ENCODE results near the gene CPN1. TPM values are rescaled to one million over a fixed set of nuclear protein-coding genes. Genes with fewer than 3 reads are reported as not detected.
"Not testable (repeated sequence)": the region's sequence is repeated elsewhere in the genome, so short reads cannot be mapped to it uniquely, and the experiment has no call there.

The CPN1 gene
- total and polyA plus RNA-seq, 2 donors: 0.05 to 0.16 TPM

DNA sequence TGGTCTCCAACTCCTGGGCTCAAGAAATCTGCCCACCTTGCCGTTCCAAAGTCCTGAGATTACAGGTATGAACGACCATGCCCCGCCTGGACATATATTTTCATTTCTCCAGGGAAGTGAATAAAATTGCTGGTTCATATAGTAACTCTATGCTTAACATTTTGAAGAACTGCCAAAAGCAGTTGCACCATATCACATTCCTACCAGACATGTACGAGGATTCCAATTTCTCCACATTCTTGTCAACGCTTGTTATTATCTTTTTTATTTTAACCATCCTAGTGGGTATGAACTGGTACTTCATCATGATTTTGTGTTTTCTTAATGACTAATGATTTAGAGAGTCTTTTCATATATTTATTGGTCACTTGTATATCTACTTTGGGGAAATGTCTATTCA lies 21.9 kb upstream of the CPN1 start:
- no peaks in the 10 kb centered on the region for H3K4me1 ChIP-seq (ENCODE audit: insufficient read depth)
- no peak overlapping the region for H3K4me3 ChIP-seq (ENCODE audit: low read depth, low read length)
- DNase-seq (ENCODE audit: extremely low spot score): no peak
- 65% methylated on average over 5 of the region's 5 CpGs for WGBS
- no peaks in the 10 kb centered on the region for H3K36me3 ChIP-seq (ENCODE audit: insufficient read depth)
- H3K27ac ChIP-seq (ENCODE audit: low read depth): no peak overlapping the region

DNA sequence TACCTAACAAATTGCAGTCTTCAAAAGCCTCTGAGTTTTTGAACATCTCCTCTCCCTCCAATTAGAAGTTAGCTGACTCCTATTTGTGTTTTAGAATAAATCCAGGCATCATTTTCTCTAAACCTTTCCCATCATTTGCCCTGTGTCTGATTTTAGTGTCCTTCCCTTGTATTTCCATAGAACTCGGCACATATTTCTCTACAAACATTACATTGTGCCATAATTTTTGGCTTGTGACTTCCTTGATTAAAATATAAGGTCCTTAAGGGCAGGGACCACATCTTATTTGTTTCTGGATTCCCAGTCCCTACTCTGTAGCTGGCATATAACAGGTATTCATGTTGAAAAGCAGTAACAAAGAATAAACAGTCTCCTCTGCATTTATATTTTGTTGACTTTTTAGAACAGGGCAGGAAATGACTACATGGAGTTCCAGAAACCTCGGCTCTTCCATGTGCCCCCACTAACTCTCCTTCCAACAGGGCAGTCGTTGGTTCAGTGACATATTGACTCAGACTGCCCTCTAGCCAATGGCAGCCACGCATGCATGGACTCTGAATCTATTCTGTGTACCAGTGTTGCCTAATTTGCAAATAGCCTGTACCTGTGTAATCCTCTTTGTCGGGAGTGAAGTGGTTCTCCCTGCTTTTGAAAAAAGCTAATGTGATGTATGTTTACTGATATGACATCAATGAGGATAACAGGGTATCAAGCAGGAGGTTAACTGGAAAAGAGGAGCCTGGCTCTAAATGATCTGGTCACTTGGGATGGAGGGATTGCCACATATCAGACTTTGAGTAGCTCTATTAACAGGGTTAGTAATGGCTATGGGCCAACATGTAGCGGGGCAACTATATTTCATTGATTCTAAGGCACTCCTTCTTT lies 19.8 kb upstream of the CPN1 start:
- Histone ChIP-seq H3K4me3 (ENCODE audit: low read depth, low read length) (no peak overlapping the region), H3K4me1 (ENCODE audit: insufficient read depth) (no peaks in the 10 kb centered on the region), H3K36me3 (ENCODE audit: insufficient read depth) (no peaks in the 10 kb centered on the region), H3K27ac (ENCODE audit: low read depth) (no peak overlapping the region)
- WGBS: 59% methylated on average over 6 of the region's 6 CpGs
- DNase-seq (ENCODE audit: extremely low spot score): no peak

DNA sequence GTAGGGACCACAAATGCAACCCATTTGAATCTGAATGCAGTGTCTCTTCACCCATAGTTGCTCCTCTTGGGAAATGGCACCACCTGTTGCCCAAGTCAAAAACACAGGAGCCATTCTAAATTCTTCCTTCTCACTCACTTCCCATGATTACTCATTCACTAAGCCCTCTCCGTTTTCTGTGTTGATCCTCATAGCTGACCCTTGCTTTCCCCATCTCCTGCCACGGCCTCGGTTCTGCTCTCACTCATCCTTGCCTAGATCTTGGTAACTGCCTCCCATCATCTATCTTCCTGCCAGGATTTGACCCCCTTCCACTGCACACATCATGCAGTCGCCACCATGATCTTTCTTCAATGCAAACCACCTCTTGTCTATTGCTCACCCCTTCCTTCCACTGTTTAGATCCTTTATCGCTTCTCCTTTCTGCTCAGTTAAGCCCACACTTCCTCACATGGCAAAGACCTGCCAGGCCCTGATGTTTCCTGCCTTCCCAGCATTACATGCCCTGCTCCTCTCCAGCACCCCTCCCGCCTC lies 19.0 kb upstream of the CPN1 start:
- no peak overlapping the region for H3K27ac ChIP-seq (ENCODE audit: low read depth)
- WGBS: 51% methylated on average over 6 of the region's 6 CpGs
- DNase-seq (ENCODE audit: extremely low spot score): no peak
- H3K36me3 ChIP-seq (ENCODE audit: insufficient read depth): no peaks in the 10 kb centered on the region
- no peaks in the 10 kb centered on the region for H3K4me1 ChIP-seq (ENCODE audit: insufficient read depth)
- no peak overlapping the region for H3K4me3 ChIP-seq (ENCODE audit: low read depth, low read length)

DNA sequence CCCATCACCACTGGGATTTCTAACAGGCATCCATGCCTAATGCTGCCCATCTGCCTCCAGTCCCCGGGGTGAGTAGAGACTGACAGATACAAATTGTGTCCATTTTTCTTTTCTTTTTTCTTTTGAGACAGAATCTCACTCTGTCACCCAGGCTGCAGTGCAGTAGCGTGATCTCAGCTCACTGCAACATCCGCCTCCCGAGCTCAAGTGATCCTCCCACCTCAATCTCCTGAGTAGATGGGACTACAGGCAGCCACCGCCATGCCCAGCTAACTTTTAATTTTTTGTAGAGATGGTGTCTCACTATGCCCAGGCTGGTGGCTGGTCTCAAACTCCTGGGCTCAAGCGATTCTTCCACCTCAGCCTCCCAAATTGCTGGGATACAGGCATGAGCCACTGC lies 7.6 kb upstream of the CPN1 start:
- Histone ChIP-seq H3K4me1 (ENCODE audit: insufficient read depth) (no peaks in the 10 kb centered on the region), H3K36me3 (ENCODE audit: insufficient read depth) (no peaks in the 10 kb centered on the region), H3K27ac (ENCODE audit: low read depth) (no peak overlapping the region), H3K4me3 (ENCODE audit: low read depth, low read length) (no peak overlapping the region)
- no peak for DNase-seq (ENCODE audit: extremely low spot score)
- 87% methylated on average over 6 of the region's 6 CpGs for WGBS

DNA sequence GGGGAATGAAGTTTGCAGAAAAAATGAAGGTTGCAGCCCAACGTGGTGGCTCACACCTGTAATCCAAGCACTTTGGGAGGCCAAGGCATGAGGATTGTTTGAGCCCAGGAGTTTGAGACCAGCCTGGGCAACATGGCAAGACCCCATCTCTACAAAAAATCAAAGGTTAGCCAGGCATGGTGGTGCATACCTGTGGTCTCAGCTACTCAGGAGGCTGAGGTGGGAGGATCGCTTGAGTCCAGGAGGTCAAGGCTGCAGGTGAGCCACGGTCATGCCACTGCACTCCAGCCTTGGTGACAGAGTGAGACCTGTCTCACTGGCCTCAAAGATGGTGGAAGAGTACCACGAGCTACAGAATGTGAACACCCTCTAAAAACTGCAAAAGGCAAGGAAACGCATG lies 5.0 kb upstream of the CPN1 start:
- not testable (repeated sequence) for H3K4me3 ChIP-seq (ENCODE audit: low read depth, low read length); H3K4me1 ChIP-seq (ENCODE audit: insufficient read depth); H3K36me3 ChIP-seq (ENCODE audit: insufficient read depth); H3K27ac ChIP-seq (ENCODE audit: low read depth); DNase-seq (ENCODE audit: extremely low spot score)
- WGBS: 77% methylated on average over 5 of the region's 5 CpGs

DNA sequence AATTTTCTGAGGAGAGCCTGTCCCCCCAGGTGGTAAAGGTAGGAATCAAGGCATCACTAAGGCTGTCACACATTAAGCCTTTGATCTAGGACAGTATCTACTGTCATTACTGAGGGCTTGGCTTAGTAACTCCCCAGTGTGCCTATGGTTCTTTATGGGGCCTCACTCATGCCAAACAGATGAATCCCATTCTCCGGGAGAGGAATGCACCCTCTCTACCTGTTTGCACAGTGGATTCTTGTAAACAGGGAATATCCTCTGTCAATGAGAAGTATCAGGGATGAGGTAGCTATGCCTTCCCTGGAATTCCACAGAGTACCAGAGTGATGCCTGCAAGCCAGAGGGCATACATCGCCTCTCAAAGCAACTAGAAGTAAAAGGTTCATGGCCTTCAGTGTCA lies 3.9 kb upstream of the CPN1 start:
- H3K36me3 ChIP-seq (ENCODE audit: insufficient read depth): no peaks in the 10 kb centered on the region
- H3K4me3 ChIP-seq (ENCODE audit: low read depth, low read length): no peak overlapping the region
- DNase-seq (ENCODE audit: extremely low spot score): no peak
- H3K4me1 ChIP-seq (ENCODE audit: insufficient read depth): no peaks in the 10 kb centered on the region
- no peak overlapping the region for H3K27ac ChIP-seq (ENCODE audit: low read depth)
- 46% methylated on average over 2 of the region's 2 CpGs for WGBS

DNA sequence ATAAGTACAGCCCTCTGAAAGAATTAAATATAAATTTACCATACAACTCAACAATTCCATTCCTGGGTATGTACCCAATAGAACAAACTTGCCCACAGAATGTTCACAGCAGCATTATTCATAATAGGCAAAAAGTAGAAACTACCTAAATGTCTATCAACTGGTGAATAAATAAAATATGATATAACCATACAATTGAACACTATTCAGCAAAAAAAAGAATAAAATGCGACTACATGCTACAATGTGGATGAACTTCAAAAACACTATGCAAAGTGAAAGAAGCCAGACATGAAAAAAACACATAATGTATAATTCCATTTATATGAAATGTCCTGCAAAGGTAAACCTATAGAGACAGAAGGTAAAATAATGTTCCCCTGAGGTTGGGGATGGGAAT lies 2.0 kb upstream of the CPN1 start:
- no peak overlapping the region for H3K4me3 ChIP-seq (ENCODE audit: low read depth, low read length)
- H3K4me1 ChIP-seq (ENCODE audit: insufficient read depth): no peaks in the 10 kb centered on the region
- 77% methylated on average over 1 of the region's 1 CpG for WGBS
- no peak for DNase-seq (ENCODE audit: extremely low spot score)
- no peak overlapping the region for H3K27ac ChIP-seq (ENCODE audit: low read depth)
- H3K36me3 ChIP-seq (ENCODE audit: insufficient read depth): no peaks in the 10 kb centered on the region

DNA sequence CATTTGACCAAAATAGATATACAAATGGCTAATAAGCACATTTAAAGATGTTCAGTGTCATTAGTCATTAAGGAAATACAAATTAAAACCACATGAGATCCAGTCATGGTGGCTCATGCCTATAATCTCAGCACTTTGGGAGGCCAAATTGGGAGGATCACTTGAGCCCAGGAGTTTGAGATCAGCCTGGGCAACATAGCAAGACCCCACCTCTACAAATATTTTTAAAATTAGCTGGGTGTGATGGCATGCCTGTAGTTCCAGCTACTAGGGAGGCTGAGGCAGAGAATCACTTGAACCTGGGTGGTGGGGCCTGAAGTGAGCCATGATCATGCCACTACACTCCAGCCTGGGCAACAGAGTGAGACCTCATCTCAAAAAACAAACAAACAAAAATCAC lies 607 bp upstream of the CPN1 start:
- H3K4me1 ChIP-seq (ENCODE audit: insufficient read depth); H3K4me3 ChIP-seq (ENCODE audit: low read depth, low read length); H3K36me3 ChIP-seq (ENCODE audit: insufficient read depth); DNase-seq (ENCODE audit: extremely low spot score); H3K27ac ChIP-seq (ENCODE audit: low read depth): not testable (repeated sequence)

DNA sequence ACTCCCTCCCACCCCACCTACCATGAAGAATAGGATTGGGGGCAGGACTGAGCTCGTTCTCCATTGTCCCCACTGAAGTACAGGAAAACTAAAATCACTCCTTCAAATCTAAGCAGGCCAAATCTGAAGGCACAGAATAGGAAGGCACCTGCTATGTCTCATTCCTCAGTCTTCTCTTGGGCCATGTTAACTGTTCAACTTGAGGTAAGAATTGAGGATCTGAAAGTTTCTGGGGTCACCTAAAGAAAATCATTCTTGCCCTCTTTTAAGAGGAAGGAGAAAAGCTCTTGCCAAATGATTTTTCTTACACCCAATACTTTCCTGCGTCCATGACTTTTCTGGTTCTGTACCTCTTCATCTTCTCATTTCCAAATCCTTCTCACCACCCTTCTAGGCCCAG lies 4.9 kb downstream of the CPN1 start:
- H3K4me3 ChIP-seq (ENCODE audit: low read depth, low read length): no peak overlapping the region
- H3K4me1 ChIP-seq (ENCODE audit: insufficient read depth): no peaks in the 10 kb centered on the region
- no peak for DNase-seq (ENCODE audit: extremely low spot score)
- WGBS: 68% methylated on average over 2 of the region's 2 CpGs
- H3K27ac ChIP-seq (ENCODE audit: low read depth): no peak overlapping the region
- H3K36me3 ChIP-seq (ENCODE audit: insufficient read depth): no peaks in the 10 kb centered on the region

DNA sequence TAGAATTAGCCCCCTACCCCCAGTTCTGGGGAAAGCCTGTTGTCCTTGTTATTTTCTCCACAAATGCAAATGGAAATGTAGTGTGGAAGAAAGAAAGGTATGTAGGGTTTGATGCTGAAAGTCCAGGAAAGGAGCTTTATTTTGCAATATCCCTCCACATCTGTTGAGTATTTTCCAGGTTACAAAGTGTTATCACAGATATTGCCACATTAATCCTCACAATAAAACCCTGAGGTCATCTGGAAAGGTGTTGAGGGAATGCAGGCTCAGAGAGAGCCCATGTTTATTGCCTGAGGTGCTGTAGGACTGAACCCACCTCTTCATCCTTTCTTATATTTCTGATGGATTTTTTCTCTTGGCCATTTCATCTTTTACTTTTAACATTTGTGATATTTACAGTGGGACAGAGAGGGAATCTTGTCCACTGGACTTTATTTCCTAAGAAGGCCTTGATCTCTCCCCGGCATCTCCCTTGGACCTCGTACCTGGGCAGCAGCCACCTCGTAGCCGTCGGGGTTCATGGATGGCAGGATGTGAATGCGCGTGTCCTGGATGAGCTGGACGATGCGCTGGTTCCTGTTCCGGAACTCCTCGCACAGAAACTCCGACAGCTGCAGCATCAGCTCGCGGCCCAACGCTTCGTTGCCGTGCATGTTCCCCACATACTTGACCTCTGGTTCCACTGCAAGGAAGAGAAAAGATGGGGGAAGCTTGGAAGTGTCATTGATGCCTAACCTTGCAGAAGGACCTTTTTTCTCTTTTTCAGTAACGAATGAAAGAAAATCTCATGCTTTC lies 6.0 kb downstream of the CPN1 start:
- Histone ChIP-seq H3K4me3 (ENCODE audit: low read depth, low read length) (no peak overlapping the region), H3K27ac (ENCODE audit: low read depth) (no peak overlapping the region), H3K36me3 (ENCODE audit: insufficient read depth) (no peaks in the 10 kb centered on the region), H3K4me1 (ENCODE audit: insufficient read depth) (no peaks in the 10 kb centered on the region)
- 86% methylated on average over 18 of the region's 18 CpGs for WGBS
- DNase-seq (ENCODE audit: extremely low spot score): no peak

DNA sequence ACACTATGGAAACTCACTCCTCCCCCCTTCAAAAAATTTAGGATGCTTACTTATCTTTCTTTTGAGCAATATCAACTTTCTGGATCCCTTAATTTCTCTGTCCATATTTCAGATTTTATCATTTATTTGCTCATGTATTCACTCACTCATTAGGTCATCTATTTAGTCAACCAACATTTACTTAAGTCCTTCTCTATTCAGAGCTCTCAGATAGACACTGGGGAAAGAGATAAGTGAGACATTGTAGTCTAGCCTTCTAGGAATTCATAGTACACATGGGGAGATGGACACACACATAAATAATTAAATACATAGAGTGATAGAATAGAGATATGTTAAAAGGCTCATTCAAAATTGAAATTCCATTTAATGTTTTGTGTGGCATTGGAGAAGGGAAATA lies 9.2 kb downstream of the CPN1 start:
- no peak for DNase-seq (ENCODE audit: extremely low spot score)
- Histone ChIP-seq H3K4me3 (ENCODE audit: low read depth, low read length) (no peak overlapping the region), H3K4me1 (ENCODE audit: insufficient read depth) (no peaks in the 10 kb centered on the region), H3K36me3 (ENCODE audit: insufficient read depth) (no peaks in the 10 kb centered on the region), H3K27ac (ENCODE audit: low read depth) (no peak overlapping the region)

DNA sequence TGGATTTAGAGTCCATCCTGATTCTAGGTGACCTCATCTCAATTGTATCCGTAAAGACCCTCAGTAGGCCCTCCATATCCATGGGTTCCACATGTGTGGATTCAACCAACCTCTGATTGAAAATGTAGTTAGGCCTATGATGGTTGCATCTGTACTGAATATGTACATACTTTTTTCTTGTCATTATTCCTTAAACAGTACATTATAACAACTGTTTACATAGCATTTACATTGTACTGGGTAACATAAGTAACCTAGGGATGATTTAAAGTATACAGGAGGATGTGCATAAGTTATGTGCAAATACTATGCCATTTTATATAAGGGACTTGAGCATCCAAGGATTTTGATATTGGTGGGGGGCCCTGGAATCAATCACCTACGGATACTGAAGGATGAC lies 10.1 kb downstream of the CPN1 start:
- Histone ChIP-seq H3K36me3 (ENCODE audit: insufficient read depth) (no peaks in the 10 kb centered on the region), H3K4me1 (ENCODE audit: insufficient read depth) (no peaks in the 10 kb centered on the region), H3K27ac (ENCODE audit: low read depth) (no peak overlapping the region), H3K4me3 (ENCODE audit: low read depth, low read length) (no peak overlapping the region)
- no peak for DNase-seq (ENCODE audit: extremely low spot score)
- WGBS: 93% methylated on average over 2 of the region's 2 CpGs

DNA sequence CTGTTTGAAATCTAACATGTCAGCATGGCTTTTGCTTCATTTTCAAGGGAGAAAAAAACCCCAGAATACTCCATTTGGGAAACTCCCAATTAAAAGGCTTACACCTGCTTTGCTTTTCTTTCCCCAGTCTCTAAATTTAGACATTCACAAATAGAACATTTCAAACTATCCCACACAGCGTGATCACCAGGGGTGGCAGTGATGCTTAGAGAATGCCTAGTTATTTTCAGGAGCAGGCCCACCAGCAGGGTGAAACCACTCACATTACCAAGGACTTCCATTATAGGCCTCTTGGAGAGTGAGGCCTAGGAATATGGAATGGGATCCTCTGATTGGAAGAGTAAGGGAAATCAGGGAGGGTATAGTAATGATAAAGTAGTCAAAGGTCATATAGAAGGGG lies 14.2 kb downstream of the CPN1 start:
- Histone ChIP-seq H3K36me3 (ENCODE audit: insufficient read depth) (no peaks in the 10 kb centered on the region), H3K27ac (ENCODE audit: low read depth) (no peak overlapping the region), H3K4me3 (ENCODE audit: low read depth, low read length) (no peak overlapping the region), H3K4me1 (ENCODE audit: insufficient read depth) (no peaks in the 10 kb centered on the region)
- DNase-seq (ENCODE audit: extremely low spot score): no peak
- WGBS: 89% methylated on average over 1 of the region's 1 CpG

DNA sequence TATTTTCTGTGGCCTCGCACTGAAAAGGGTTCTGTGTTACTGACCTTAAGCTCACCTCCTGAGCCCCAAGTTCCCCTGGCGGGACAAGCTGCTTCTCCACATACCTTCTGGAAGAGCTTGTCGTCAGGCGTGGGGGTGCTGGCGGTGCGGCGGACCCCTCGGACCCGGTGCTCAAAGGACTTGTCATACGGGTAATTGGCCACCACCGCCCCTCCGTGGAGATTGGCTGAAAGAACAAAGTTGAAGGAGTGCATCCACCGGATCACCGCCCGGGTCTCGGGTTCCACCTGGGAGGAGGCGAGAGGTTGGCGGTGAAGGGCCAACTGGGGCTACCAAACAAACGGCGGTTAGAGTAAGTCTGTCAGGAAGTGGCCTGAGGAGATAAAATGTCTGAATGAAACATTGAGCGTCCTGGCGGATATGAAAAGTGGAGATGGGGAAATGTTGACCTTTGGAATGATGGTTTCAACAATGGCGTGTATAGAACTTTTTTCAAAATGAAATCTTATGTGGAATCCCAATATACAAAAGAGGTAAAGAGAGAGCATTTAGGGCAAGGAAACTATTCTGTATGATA lies 16.5 kb downstream of the CPN1 start:
- DNase-seq (ENCODE audit: extremely low spot score): no peak
- Histone ChIP-seq H3K4me1 (ENCODE audit: insufficient read depth) (no peaks in the 10 kb centered on the region), H3K27ac (ENCODE audit: low read depth) (no peak overlapping the region), H3K4me3 (ENCODE audit: low read depth, low read length) (no peak overlapping the region), H3K36me3 (ENCODE audit: insufficient read depth) (no peaks in the 10 kb centered on the region)
- WGBS: 42% methylated on average over 23 of the region's 23 CpGs
